Dedifferentiated amniotic fluid mesenchymal stem cell (primary cell): ENCODE measurements around the gene TFCP2.
A peak's percentile ranks its signal among the peaks of the same experiment; 100 is the strongest.

Experiments
- DNase-seq: peaks from one replicate; pipeline ENCODE4 v3.0.0-alpha.2; 2016; ENCODE audit errors: extremely low spot score

TFCP2 gene

GRCh38 chr12:51156245-51156765 is 16.6 kb downstream of the TFCP2 start:
- DNase-seq, result no peak

DNA sequence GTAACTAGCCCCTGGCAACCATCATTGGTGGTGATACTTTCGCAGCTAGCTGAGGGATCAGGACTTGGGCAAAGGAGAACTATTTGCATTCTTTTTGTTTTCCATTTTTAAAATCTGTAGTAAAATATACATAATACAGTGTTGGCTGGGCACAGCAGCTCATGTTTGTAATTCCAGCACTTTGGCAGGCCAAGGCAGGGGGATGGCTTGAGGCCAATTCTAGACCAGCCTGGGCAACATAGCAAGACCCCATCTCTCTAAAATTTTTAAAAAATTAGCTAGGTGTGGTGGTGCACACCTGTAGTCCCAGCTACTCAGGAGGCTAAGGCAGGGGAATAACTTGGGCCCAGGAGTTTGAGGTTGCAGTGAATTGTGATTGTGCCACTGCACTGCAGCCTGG is 20.0 kb downstream of the TFCP2 start:
- no peak for DNase-seq

GRCh38 chr12:51150777-51151176 is 22.2 kb downstream of the TFCP2 start:
- DNase-seq, result no peak

DNA sequence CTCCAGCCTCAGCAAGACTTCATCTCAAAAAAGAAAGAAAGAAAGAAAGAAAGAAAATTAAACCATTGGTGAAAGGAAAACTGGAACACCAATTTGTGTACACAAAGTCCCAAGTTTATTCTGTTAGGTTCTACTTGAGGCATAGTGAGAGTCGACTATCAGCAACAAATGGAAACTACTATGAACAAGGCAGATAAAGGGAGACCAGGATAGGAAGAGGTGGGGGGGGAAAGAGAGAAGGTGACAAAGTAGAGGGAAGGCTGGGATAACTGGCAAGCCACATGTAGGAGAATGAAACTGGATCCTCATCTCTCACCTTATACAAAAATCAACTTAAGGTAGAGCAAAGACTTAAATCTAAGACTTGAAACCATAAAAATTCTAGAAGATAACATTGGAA is 25.6 kb downstream of the TFCP2 start:
- DNase-seq, result no peak

- DNase-seq, result no peak
Observed at GRCh38 chr12:51139292-51139844, 33.6 kb downstream of the TFCP2 start.

- no peak for DNase-seq
Observed at GRCh38 chr12:51132693-51133092, 40.2 kb downstream of the TFCP2 start.

DNA sequence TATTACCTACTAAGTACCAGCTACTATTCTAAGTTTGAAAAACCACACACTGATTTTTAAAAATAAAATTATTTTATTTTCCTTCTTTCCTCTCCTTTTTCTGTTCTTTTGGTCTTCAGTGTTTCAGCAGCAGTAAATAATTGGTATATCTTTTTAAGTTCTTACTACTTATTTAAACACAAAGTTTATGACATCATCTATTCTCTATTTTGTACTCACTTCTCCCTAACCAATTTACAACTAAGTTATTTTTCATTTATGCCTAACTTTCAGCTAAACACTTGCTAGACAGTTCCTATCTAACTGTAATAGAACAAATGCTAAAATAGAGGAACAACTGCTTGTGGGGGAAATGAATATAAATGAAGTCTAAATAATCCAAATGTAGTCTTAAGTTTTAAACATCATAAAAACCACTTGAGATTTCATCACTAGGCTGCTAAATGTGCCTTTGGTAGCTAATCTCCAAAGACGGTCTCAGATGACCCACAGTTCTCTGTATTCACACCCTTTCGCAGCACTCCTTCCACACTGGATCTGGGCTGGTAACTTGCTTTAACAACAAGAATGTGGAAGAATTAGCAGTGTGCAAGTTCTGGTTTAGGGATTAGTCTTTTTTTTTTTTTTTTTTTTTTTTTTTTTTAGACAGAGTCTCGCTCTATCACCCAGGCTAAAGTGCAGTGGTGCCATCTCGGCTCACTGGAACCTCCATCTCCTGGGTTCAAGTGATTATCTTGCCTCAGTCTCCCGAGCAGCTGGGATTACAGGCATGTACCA is 41.0 kb downstream of the TFCP2 start:
- DNase-seq, result no peak

DNA sequence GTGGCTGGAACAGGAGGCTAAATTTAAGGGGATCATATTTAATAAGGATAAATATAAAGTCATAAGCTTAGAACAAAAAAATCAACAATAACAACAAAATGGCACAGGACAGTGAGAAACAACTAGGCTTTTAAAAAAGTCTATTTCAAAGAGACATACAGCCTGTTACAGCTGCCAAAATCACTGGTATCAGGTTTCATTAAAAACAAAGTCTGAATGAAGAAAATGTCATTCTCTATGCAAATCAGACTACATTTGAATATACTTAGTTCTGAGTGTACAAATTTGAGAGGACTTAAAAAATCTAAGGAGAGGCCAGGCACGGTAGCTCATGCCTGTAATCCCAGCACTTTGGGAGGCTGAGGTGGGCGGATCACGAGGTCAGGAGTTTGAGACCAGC is 44.0 kb downstream of the TFCP2 start:
- DNase-seq, result no peak

DNA sequence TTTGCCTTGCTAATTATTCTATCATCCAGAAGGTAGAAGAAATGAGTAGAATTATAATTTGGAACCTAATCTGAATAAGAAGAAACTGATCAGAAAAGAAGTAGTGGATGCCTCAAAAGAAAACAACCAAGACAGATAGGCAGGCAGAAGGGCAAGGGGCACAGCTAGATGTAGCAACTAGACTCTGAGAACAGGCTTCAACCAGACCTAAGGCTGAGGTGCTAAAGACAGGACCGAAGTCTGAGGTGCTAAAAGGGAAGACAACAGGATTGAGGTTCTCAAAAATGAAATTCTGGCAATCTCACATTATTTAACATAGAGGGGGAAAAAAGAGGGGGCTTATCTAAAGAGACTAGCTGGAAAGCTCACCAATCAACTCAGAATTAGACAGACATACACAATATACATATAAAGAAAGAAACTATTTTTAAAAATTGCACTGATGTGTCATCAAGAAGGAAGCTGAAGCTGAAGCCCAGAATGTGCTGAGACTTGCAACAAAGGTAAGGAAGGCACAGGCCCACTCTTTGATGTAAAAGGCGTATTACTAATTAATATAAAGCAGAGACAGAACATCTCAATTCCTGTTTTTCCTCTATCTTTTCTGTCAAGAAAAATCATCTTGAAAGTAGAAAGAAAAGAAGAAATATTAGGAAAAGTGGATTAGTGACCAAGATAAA is 45.7 kb downstream of the TFCP2 start:
- no peak for DNase-seq

DNA sequence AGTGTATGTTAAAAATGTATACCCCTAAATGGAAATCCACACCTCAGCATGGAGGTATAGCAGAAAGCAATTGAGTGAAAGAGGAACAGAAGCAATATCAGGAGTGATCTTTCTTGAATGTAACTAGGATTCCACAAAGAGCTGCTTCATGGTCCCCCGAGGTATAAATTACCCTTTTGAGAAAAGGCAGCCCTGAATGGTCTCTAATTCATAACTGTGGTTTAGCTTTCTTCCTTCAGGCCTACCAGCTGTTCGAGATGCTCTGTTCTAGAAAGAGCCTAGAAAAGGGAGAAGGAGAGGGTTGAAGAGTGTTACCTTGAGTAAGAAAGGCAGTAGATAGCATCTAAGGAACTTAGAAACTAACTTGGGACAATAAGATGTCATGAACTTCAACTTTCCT is 46.6 kb downstream of the TFCP2 start:
- DNase-seq, result no peak

GRCh38 chr12:51124504-51124903 is 48.4 kb downstream of the TFCP2 start:
- DNase-seq, result no peak

DNA sequence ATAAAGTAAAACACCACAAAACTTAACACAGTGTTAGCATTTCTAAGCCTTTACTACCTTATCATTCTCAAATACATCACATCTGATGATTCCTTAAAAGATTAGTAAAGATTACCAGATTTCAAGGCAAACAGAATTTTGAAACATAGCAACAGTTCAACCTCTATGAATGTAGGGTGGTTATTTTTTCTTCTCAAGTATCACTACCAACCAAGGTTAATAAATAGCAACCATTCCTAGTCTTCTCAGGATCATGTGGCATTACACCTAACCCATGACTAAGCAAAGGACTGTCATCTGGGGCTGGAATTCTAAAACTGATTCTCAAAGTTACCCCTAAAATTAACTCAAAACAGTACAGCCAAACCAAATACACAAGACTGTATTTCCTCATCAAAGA is 50.1 kb downstream of the TFCP2 start:
- DNase-seq, result no peak

DNA sequence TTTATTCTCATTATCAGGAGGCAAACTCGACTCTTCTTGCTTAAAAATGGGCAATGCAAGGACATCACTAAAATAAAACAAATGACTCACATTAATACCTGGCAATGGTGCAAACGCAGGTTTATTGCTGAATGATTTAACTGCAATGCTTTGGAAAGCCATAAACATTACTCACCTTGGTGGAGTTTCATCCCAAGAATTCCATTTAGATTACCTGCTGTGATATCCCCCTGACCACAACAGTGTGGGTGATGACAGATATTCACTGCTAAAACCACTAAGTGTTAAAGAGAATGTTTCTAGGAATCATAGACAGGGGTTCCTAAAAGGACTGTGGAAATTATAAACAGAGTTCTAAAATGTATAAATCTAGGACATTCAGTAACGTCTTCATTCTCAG is 54.2 kb downstream of the TFCP2 start:
- no peak for DNase-seq

- DNase-seq, result no peak
Observed at GRCh38 chr12:51115533-51115932, 57.4 kb downstream of the TFCP2 start.

DNA sequence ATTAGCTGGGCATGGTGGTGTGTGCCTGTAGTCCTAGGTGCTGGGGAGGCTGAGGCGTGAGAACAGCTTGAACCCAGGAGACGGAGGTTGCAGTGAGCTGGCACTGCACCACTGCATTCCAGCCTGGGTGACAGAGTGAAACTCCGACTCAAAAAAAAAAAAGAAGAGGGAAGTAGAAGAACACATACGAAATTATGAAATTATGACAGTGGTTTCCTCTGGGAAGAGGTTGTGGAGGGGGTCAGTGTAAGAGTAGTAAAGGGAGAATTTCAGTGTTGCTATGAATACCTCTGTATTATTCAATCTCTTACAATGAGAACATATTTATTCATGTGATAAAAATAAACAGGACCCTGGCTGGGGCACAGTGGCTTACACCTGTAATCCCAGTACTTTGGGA is 64.8 kb downstream of the TFCP2 start:
- no peak for DNase-seq

DNA sequence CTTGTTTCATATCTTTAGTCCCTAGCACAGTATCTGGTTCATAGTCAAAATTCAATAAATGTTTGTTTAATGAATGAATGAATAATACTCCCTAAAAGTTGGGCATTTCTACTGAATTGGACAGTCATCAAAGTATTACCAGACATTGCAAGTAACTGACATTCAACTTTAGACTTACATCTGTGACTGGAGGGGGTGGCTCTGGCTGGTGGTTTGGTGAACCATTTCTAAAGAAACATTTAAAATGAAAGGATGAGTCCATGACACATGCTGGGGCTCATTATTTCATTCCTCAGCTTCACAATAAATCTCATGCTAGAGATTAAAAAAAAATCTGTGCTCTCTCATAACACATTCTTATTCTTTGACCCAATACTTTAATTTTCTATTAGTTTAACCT is 69.0 kb downstream of the TFCP2 start:
- no peak for DNase-seq

DNA sequence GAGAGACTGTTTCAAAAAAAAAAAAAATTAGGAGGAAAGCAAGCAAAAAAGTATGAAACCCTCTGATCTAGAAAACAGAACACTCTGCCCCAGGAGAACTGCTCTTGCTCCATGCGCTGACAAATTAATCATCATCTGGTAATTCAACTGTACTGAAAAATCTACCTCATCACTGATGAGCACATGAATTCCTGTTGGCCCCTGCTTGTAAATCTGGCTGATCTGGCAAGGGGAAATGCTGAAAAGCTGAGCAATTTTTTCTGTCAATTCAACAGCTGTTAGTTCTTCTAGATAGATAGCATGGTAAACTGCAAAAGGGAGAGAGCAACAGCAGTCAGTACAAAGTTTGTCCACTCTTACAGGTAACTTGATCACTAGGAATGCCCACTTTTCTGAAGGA is 74.3 kb downstream of the TFCP2 start:
- no peak for DNase-seq

DNA sequence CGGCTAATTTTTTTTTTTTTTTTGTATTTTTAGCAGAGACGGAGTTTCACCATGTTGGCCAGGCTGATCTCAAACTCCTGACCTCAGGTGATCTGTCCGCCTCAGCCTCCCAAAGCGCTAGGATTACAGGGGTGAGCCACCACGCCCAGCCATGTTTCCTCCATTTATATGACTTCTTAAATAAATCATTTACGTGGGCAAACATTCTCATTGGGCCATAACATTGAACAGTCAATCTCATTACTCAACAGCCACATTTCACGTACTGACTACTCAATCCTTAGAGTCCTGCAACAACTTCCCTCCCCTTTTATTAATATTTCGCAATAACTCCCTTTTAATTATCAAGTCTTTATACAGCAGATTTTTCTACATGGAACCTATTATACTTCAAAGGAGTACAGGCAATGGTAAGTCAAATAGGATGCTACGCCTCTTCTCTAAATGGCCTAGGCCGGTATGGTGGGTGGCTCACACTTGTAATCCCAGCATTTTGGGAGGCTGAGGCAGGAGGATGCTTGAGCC is 82.2 kb downstream of the TFCP2 start:
- DNase-seq, result no peak

DNA sequence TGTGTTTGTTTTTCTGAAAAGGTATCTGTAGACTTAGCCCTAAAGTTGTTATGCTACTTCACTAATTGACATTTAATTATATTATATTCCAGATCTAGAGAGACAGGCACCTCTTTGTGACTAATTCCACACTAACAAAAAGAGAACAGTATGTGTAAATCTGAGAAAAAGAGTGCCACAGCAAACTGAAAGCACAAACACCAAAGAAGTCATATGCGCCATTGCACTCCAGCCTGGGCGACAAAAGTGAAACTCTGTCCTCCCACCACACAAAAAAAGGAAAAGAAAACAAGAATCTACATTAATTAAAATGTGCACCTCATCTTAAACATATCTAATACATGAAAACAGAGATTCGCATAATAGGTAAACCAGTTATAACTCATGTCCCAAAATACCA is 85.1 kb downstream of the TFCP2 start:
- DNase-seq, result no peak

GRCh38 chr12:51086933-51087332 is 86.0 kb downstream of the TFCP2 start:
- DNase-seq, result no peak

DNA sequence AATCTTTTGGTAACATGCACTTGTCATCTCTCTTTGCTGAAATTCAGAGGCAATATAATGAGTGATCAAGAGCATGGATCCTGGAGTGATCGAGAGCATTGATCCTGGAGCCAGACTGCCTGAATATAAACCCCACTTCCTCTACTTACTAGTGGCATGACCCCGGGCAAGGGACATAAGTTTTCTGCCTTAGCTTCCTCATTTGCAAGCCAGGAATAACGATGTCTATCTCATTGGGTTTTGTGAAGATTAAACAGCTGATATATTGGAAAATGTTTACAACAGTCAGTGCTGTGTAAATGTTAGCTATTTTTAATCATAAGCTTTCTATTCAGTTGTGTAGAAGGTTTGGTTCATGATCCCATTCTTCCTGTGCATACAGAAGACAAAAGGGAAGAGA is 87.2 kb downstream of the TFCP2 start:
- no peak for DNase-seq

- DNase-seq, result peak; percentile 95
Observed at GRCh38 chr12:51083126-51083833, 89.7 kb downstream of the TFCP2 start, which contains the start of gene CSRNP2. Gene CSRNP2 (minus strand): TSS chr12:51083596. CDS start chr12:51076561, 7,035 bp downstream.
